Measurements from ENCODE around the gene RERE. TPM values are rescaled to one million over a fixed set of nuclear protein-coding genes. Genes with fewer than 3 reads are reported as not detected.

RERE gene
- polyA plus RNA-seq, 1 experiment = 14.3 TPM

DNA sequence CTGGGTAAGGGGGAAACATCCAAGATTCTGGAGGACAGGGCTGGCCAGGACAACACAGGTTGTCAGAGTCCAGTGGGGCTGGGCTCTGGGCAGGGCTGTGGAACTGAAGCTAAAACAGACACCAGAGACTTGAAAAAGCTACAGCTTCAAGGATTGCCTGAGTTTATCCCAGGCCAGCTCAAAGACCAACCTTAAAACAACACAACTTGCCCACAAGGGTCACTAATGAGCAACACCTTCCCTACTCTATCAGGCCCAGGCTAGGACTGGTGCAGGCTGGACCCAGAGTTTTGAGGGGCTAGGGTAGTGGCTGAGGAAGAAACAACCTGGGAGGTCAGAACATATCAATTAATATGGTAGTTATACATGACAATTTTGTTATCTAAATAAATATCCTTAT is 338.9 kb downstream of the RERE start:
- DNase-seq (ENCODE audit: low read depth, low spot score) = no peak
- Histone ChIP-seq H3K9me3 (ENCODE audit: control insufficient read depth, insufficient read depth, low read length) (no peaks in the 10 kb centered on the region), H3K4me3 (ENCODE audit: low read depth, low read length) (no peak overlapping the region), H3K27me3 (ENCODE audit: control insufficient read depth, insufficient read depth, low read length) (no peaks in the 10 kb centered on the region), H3K27ac (ENCODE audit: low read depth, low read length) (no peak overlapping the region)
- CTCF ChIA-PET = interaction anchor here (1.5 kb wide), 1 partner anchor 18 kb away, joined by 6 read pairs; no protein-coding TSS in a partner anchor
- POLR2A ChIA-PET = no interaction called here
- TF ChIP-seq, protein P1, sequence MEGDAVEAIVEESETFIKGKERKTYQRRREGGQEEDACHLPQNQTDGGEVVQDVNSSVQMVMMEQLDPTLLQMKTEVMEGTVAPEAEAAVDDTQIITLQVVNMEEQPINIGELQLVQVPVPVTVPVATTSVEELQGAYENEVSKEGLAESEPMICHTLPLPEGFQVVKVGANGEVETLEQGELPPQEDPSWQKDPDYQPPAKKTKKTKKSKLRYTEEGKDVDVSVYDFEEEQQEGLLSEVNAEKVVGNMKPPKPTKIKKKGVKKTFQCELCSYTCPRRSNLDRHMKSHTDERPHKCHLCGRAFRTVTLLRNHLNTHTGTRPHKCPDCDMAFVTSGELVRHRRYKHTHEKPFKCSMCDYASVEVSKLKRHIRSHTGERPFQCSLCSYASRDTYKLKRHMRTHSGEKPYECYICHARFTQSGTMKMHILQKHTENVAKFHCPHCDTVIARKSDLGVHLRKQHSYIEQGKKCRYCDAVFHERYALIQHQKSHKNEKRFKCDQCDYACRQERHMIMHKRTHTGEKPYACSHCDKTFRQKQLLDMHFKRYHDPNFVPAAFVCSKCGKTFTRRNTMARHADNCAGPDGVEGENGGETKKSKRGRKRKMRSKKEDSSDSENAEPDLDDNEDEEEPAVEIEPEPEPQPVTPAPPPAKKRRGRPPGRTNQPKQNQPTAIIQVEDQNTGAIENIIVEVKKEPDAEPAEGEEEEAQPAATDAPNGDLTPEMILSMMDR (IDR thresholded peaks at IDR 0.05; ENCODE audit: low read depth, low read length) = no peak

DNA sequence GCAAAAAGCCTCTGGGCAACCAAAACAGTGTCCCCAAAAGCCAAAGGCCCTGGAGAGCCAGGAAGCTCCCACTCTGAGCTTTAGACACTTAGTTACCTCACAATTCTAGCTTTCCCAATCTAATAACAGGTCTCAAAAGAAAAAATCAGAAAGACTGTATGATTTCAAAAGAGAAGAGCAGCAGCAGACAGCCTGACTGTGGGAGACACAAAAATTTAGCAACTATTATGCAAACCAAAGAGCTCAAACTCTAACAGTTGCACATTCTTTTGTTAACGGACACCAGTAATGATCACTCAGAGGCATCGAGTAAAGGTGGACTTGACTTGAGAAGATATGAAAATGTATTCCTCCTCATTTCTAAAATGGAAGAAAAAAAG is 339.5 kb downstream of the RERE start:
- Histone ChIP-seq H3K4me3 (ENCODE audit: low read depth, low read length) (no peak overlapping the region), H3K9me3 (ENCODE audit: control insufficient read depth, insufficient read depth, low read length) (no peaks in the 10 kb centered on the region), H3K27me3 (ENCODE audit: control insufficient read depth, insufficient read depth, low read length) (no peaks in the 10 kb centered on the region), H3K27ac (ENCODE audit: low read depth, low read length) (peak overlapping the region; percentile 33)
- POLR2A ChIA-PET = interaction anchor here (0.5 to 1.3 kb wide), 3 partner anchors 14 to 371 kb away, joined by 3 to 8 read pairs (median 5); no protein-coding TSS in a partner anchor
- DNase-seq (ENCODE audit: low read depth, low spot score) = no peak
- CTCF ChIA-PET = interaction anchor here (0.7 to 1.5 kb wide), 3 partner anchors 17 to 248 kb away, joined by 4 to 9 read pairs (median 6); no protein-coding TSS in a partner anchor
- TF ChIP-seq, protein P1 (IDR thresholded peaks at IDR 0.05; ENCODE audit: low read depth, low read length) = no peak

DNA sequence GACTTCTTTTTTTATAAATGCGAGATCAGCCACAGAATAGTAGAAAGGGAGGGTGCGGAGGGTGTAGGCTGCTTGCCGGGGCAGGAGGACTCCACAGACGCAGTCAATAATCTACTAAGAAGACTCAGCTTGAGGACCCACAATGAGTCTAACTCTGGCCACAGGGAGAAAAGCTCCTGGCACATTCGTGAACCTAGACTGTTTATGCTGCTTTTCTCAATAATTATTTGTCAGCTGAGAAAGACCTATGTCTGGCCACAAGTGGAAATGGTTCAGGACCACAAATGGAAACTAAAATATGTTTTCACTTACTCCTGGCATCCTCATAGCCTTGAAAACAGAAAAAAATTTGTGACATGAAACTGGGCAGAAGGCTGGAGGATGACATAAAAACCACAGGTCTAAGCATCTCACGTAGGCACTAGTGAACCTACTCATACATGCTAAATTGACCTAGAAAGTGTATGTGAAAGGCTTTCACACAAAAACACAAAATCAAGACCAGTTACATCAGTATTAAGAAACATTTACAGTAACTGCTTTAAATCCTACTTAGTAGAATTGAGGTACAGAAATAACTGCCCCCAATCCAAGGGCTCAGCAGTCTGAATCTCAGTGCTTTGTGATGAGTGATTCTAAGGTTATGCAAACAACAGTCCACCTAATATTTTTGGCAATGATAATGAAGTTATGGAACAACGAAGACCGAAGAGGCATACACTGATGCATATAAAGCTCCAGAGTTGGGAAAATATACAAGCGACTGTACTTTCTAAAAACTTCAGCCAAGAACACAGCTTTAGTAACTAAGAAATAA is 340.1 kb downstream of the RERE start:
- DNase-seq (ENCODE audit: low read depth, low spot score) = no peak
- TF ChIP-seq, protein P1 (IDR thresholded peaks at IDR 0.05; ENCODE audit: low read depth, low read length) = no peak
- POLR2A ChIA-PET = interaction anchor here (0.5 to 1.3 kb wide), 3 partner anchors 13 to 372 kb away, joined by 3 to 8 read pairs (median 5); no protein-coding TSS in a partner anchor
- Histone ChIP-seq H3K27me3 (ENCODE audit: control insufficient read depth, insufficient read depth, low read length) (no peaks in the 10 kb centered on the region), H3K9me3 (ENCODE audit: control insufficient read depth, insufficient read depth, low read length) (no peaks in the 10 kb centered on the region), H3K27ac (ENCODE audit: low read depth, low read length) (peak overlapping the region; percentile 33), H3K4me3 (ENCODE audit: low read depth, low read length) (no peak overlapping the region; the same call in 1 of the 2 replicates)
- CTCF ChIA-PET = interaction anchor here (0.7 to 1.5 kb wide), 3 partner anchors 17 to 248 kb away, joined by 4 to 9 read pairs (median 6); no protein-coding TSS in a partner anchor

DNA sequence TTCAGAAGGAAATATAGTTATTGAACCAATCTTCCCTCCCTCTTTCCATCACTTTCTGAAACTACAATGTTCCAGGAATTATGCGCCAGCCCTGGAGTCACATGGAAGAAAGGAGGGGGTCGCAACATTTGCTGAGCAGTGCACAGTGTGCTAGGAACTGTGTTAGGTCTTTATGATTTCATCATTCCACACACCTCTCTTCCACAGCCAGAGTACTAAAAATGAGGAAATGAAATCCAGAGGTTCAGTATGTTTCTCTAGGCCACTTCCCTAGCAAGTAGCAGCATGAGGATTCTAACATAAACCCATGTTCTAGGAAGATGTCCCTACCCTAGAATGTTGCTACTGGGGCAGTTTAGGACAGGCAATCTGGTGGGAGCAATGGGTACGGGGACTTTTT is 341.4 kb downstream of the RERE start:
- Histone ChIP-seq H3K27me3 (ENCODE audit: control insufficient read depth, insufficient read depth, low read length) (no peaks in the 10 kb centered on the region), H3K27ac (ENCODE audit: low read depth, low read length) (no peak overlapping the region), H3K9me3 (ENCODE audit: control insufficient read depth, insufficient read depth, low read length) (no peaks in the 10 kb centered on the region), H3K4me3 (ENCODE audit: low read depth, low read length) (no peak overlapping the region)
- no peak for DNase-seq (ENCODE audit: low read depth, low spot score)
- CTCF ChIA-PET = no interaction called here
- TF ChIP-seq, protein P1 (IDR thresholded peaks at IDR 0.05; ENCODE audit: low read depth, low read length) = no peak
- POLR2A ChIA-PET = no interaction called here

DNA sequence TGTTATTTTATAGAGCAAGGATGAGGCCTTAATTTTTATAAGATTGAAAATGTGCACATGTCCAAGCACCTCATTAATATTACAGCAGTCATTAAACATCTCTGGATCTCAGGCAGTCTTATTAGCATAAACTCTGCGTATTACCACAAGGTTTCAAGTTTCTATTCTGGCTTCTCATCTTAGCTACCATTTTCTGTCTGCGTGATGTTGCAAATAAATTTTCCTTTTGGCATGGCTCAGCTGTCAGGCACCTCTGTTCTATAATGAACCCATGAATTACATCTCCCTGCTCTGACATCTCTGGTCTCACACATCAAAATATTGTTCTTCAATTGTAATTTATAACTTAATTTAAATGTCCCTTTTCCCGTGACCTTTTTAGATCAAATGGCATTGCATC is 343.1 kb downstream of the RERE start:
- Histone ChIP-seq H3K9me3 (ENCODE audit: control insufficient read depth, insufficient read depth, low read length) (no peaks in the 10 kb centered on the region), H3K27me3 (ENCODE audit: control insufficient read depth, insufficient read depth, low read length) (no peaks in the 10 kb centered on the region), H3K4me3 (ENCODE audit: low read depth, low read length) (no peak overlapping the region), H3K27ac (ENCODE audit: low read depth, low read length) (no peak overlapping the region)
- DNase-seq (ENCODE audit: low read depth, low spot score) = no peak
- TF ChIP-seq, protein P1 (IDR thresholded peaks at IDR 0.05; ENCODE audit: low read depth, low read length) = no peak
- ChIA-PET POLR2A (no interaction called here), CTCF (no interaction called here)

Data from AG04450 (cell line).